ENCODE measurements around the gene TSHZ2. TPM values are rescaled to one million over a fixed set of nuclear protein-coding genes. Genes with fewer than 3 reads are reported as not detected.

The TSHZ2 gene
- total RNA-seq, 1 experiment from 2014 or later: 0.07 TPM

- Histone ChIP-seq H4K8ac (replicated peaks; ENCODE audit: insufficient read length, low read depth, low read length) (no peak overlapping the region), H3K14ac (ENCODE audit: insufficient read depth, low read length) (no peak overlapping the region), H3K27ac (ENCODE audit: insufficient read length, low read depth, low read length) (no peak overlapping the region), H3K23me2 (ENCODE audit: insufficient read length, low read depth, low read length, poor library complexity, severe bottlenecking) (no peaks in the 10 kb centered on the region), H3T11ph (ENCODE audit: low read length) (no peak overlapping the region), H3K23ac (ENCODE audit: insufficient read length, low read depth, low read length) (no peak overlapping the region), H3K79me1 (ENCODE audit: insufficient read depth, low read depth, low read length, poor library complexity, severe bottlenecking) (no peaks in the 10 kb centered on the region), H3K27me3 (ENCODE audit: insufficient read depth, low read length) (no peaks in the 10 kb centered on the region), H2AFZ (ENCODE audit: low read length) (no peak overlapping the region), H2BK12ac (ENCODE audit: insufficient read length, low read depth, low read length) (no peak overlapping the region), H3K9ac (ENCODE audit: extremely low read depth, insufficient read length, low read length) (no peak overlapping the region), H2BK15ac (ENCODE audit: low read depth, low read length) (no peak overlapping the region), H3K18ac (ENCODE audit: insufficient read length, low read depth, low read length) (no peak overlapping the region), H3K79me2 (ENCODE audit: insufficient read depth, low read length) (no peaks in the 10 kb centered on the region), H2AK5ac (ENCODE audit: insufficient read length, low read length) (no peak overlapping the region), H3K4me2 (ENCODE audit: insufficient read depth, insufficient read length, low read length) (no peak overlapping the region), H2BK20ac (ENCODE audit: low read depth, low read length, poor library complexity, severe bottlenecking) (no peak overlapping the region), H3K4me1 (ENCODE audit: insufficient read depth, low read length) (no peaks in the 10 kb centered on the region), H3K56ac (ENCODE audit: insufficient read length, low read depth, low read length) (no peak overlapping the region), H3K9me3 (ENCODE audit: control insufficient read depth, low read depth, low read length) (no peaks in the 10 kb centered on the region), H2BK120ac (ENCODE audit: low read depth, low read length, poor library complexity, severe bottlenecking) (no peak overlapping the region), H3K4ac (ENCODE audit: low read depth, low read length) (no peak overlapping the region), H4K20me1 (ENCODE audit: control insufficient read depth, insufficient read depth, insufficient read length) (no peaks in the 10 kb centered on the region), H2BK5ac (ENCODE audit: insufficient read length, low read length) (no peak overlapping the region), H4K5ac (ENCODE audit: insufficient read length, low read depth, low read length) (no peak overlapping the region), H4K91ac (ENCODE audit: insufficient read length, low read depth, low read length) (no peak overlapping the region)
- H3K36me3 Mint-ChIP-seq (ENCODE audit: insufficient read depth in 1 of 3, low read depth in 3 of 3): no peaks in the 10 kb centered on the region
- no peaks in the 10 kb centered on the region for H3K9me3 Mint-ChIP-seq
- no peaks in the 10 kb centered on the region; the same call in none of the 2 replicates for H3K27me3 Mint-ChIP-seq (ENCODE audit: low read depth)
- 100% methylated on average over 1 of the region's 3 CpGs for WGBS (ENCODE audit: extremely low coverage, insufficient read length, low lambda C conversion rate)
- peaks cover 3% of the 10 kb centered on the region in 2 experiments for H3K4me1 Mint-ChIP-seq
- no peak for TF ChIP-seq CTCF (conservative IDR thresholded peaks at IDR 0.05)
- no peak overlapping the region for H3K27ac Mint-ChIP-seq
- DNase-seq: no peak
- no peak overlapping the region for H3K4me3 Mint-ChIP-seq
Observed at GRCh38 chr20:53181866-53182376, 209.8 kb downstream of the TSHZ2 start.

Measured in H9 (cell line).